Endothelial cell (in vitro differentiated cells): ENCODE measurements around the gene CARF. TPM values are rescaled to one million over a fixed set of nuclear protein-coding genes. Genes with fewer than 3 reads are reported as not detected.

Experiments
- DNase-seq: peaks from one replicate; pipeline ENCODE4 v3.0.0; 2021; ENCODE audit warnings: low spot score
- H3K27ac Mint-ChIP-seq: one replicate; pipeline ENCODE4 v1.8.0; 2021; ENCODE audit warnings: mixed read lengths, inconsistent platforms; ENCODE audit not compliant: unreplicated experiment
- H3K27me3 Mint-ChIP-seq: one replicate; pipeline ENCODE4 v1.8.0; 2021; ENCODE audit warnings: mild to moderate bottlenecking, moderate library complexity, mixed read lengths, inconsistent platforms; ENCODE audit not compliant: unreplicated experiment
- H3K36me3 Mint-ChIP-seq: one replicate; pipeline ENCODE4 v1.8.0; 2021; ENCODE audit warnings: mild to moderate bottlenecking, low read depth, mixed read lengths, inconsistent platforms; ENCODE audit not compliant: unreplicated experiment
- H3K4me1 Mint-ChIP-seq: one replicate; pipeline ENCODE4 v1.8.0; 2021; ENCODE audit warnings: mild to moderate bottlenecking, mixed read lengths, inconsistent platforms; ENCODE audit not compliant: unreplicated experiment
- H3K4me3 Mint-ChIP-seq: one replicate; pipeline ENCODE4 v1.8.0; 2021; ENCODE audit warnings: mild to moderate bottlenecking, mixed read lengths, inconsistent platforms; ENCODE audit not compliant: unreplicated experiment
- H3K9me3 Mint-ChIP-seq: one replicate; pipeline ENCODE4 v1.8.0; 2021; ENCODE audit warnings: mixed read lengths, inconsistent platforms; ENCODE audit not compliant: unreplicated experiment
- total RNA-seq: library from RNA; stranded (reverse); fragmentation: NEBNext Ultra II Directional; extraction: Animal tissue kit (Norgen Biotek cat#: 25700); gene quantifications from one replicate; pipeline ENCODE4 v1.2.1, GENCODE V29; 2021; ENCODE audit not compliant: unreplicated experiment
- TF ChIP-seq, protein P1 (sequence below): fragments of 200-600 bp; sonication (generic); IDR thresholded peaks from one replicate; pipeline ENCODE4 v1.5.0; 2021; ENCODE audit warnings: antibody characterized with exemption; ENCODE audit not compliant: unreplicated experiment

CARF gene
- total RNA-seq, 1 donor from 2014 or later = 8.8 TPM

DNA sequence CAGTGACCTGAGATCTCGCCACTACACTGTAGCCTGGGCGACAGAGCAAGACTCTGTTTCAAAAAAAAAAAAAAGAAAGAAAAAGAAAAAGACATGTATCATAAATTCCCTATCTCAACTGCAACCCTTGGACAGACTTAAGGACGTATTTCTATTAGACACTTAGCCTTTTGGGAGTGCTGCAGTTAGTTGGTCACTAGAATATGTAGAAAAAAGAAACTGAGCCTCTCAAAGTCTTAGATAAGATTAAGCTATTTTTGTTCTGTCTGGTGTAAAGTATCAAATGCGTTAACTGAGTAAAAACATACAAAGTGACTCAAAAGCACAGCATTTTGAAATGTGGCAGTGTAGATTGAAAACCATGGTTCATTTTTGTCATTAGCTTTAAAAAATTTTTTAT, 109.9 kb downstream of the CARF start:
- DNase-seq = no peak
- Mint-ChIP-seq H3K9me3 (no peaks in the 10 kb centered on the region), H3K27me3 (peaks cover 3% of the 10 kb centered on the region), H3K27ac (no peak overlapping the region), H3K36me3 (no peaks in the 10 kb centered on the region), H3K4me1 (peaks cover 7% of the 10 kb centered on the region), H3K4me3 (no peak overlapping the region)
- TF ChIP-seq, protein P1, sequence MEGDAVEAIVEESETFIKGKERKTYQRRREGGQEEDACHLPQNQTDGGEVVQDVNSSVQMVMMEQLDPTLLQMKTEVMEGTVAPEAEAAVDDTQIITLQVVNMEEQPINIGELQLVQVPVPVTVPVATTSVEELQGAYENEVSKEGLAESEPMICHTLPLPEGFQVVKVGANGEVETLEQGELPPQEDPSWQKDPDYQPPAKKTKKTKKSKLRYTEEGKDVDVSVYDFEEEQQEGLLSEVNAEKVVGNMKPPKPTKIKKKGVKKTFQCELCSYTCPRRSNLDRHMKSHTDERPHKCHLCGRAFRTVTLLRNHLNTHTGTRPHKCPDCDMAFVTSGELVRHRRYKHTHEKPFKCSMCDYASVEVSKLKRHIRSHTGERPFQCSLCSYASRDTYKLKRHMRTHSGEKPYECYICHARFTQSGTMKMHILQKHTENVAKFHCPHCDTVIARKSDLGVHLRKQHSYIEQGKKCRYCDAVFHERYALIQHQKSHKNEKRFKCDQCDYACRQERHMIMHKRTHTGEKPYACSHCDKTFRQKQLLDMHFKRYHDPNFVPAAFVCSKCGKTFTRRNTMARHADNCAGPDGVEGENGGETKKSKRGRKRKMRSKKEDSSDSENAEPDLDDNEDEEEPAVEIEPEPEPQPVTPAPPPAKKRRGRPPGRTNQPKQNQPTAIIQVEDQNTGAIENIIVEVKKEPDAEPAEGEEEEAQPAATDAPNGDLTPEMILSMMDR = no peak

DNA sequence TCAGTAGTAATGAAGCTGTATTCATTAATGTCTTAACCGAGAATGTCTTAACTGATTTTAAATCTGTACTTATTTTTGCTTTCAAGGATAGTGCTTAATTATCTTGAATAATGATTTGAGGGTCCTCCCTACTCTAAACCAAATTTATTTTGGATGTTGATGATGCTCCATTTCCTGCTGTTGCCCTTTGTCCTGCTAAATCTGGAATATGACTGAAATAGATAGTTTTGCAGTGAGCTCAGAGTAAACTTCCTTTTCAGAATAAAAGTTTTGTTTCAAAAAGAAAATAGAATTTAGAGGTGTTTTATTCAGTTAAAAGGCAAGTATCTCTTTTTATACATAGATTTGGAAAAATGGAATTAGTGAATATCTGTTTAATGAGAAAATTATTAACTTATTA, 110.7 kb downstream of the CARF start:
- H3K9me3 Mint-ChIP-seq = no peaks in the 10 kb centered on the region
- TF ChIP-seq, protein P1 = no peak
- peaks cover 6% of the 10 kb centered on the region for H3K4me1 Mint-ChIP-seq
- peaks cover 3% of the 10 kb centered on the region for H3K27me3 Mint-ChIP-seq
- no peaks in the 10 kb centered on the region for H3K36me3 Mint-ChIP-seq
- no peak for DNase-seq
- H3K4me3 Mint-ChIP-seq = no peak overlapping the region
- no peak overlapping the region for H3K27ac Mint-ChIP-seq

DNA sequence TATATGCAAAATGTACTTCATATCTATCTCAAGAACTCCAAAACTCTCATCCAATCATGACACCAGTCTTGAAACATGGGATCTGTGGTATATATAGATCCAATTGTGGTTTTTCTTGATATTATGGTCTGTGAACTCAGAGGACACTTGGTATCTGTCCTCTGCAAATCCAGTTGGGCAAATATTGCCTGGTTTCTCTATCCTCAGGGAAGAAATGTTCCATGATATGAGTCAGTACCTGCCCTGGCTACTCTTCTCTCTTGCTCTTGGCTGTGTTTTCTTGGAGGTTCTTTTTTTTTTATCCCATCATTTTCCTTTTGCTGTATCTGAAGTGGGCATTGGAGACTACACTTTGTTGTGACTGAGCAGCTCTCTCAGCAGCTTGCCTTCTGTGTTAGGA, 113.5 kb downstream of the CARF start:
- no peak overlapping the region for H3K27ac Mint-ChIP-seq

DNA sequence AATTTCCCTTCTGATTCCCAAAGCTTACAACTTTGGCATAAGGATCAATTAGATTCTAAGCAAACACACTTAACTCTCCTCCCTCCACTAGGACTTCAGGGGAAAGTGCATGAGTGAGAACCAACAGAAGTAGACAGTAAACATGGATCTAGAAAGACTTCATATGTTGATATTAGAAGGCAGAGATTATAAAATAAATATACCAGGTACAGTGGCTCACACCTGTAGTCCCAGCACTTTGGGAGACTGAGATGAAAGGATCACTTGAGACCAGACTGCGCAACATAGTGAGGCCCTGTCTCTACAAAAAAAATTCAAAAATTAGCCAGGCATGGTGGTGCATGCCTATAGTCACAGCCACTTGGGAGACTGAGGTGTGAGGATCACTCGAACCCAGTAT, 118.5 kb downstream of the CARF start:
- Mint-ChIP-seq H3K27me3 (peaks cover 3% of the 10 kb centered on the region), H3K4me1 (no peaks in the 10 kb centered on the region), H3K4me3 (no peak overlapping the region), H3K36me3 (no peaks in the 10 kb centered on the region), H3K27ac (no peak overlapping the region), H3K9me3 (no peaks in the 10 kb centered on the region)
- DNase-seq = no peak
- TF ChIP-seq, protein P1 = no peak

More for the DNA sequence above, 113.5 kb downstream of the CARF start:
- no peaks in the 10 kb centered on the region for H3K36me3 Mint-ChIP-seq
- TF ChIP-seq, protein P1 = no peak
- DNase-seq = no peak
- no peaks in the 10 kb centered on the region for H3K9me3 Mint-ChIP-seq
- H3K4me1 Mint-ChIP-seq = no peaks in the 10 kb centered on the region
- H3K27me3 Mint-ChIP-seq = peaks cover 3% of the 10 kb centered on the region
- H3K4me3 Mint-ChIP-seq = no peak overlapping the region

DNA sequence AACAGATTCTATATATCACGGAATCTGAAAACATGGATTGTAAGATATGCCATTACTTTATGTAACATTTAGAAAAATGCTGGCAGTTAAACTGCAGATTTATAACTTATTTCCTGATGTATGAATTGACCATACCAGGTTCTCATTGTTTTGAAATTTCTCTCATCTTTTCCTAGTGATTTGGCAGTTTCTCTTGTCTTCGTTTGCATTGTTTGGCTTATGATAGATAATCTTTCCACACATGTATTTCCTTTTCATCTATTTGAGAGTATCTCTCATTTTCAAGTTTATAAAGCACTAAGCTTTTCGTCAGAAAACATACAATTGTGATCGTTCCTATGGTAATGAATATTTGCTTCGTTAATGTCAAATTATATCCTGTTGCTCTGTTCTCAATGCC, 118.9 kb downstream of the CARF start:
- H3K9me3 Mint-ChIP-seq = no peaks in the 10 kb centered on the region
- no peaks in the 10 kb centered on the region for H3K36me3 Mint-ChIP-seq
- no peaks in the 10 kb centered on the region for H3K27me3 Mint-ChIP-seq
- DNase-seq = no peak
- H3K27ac Mint-ChIP-seq = no peak overlapping the region
- H3K4me3 Mint-ChIP-seq = no peak overlapping the region
- TF ChIP-seq, protein P1 = no peak
- no peaks in the 10 kb centered on the region for H3K4me1 Mint-ChIP-seq
